Subcutaneous preadipocyte (primary cell): ENCODE measurements around the gene ZACN. TPM values are rescaled to one million over a fixed set of nuclear protein-coding genes. Genes with fewer than 3 reads are reported as not detected.

Experiments used
- small RNA-seq: library from RNA; depleted of rRNA; stranded (forward); fragments of <200 nt; gene quantifications from one replicate; pipeline ENCODE3, GENCODE V24; 2012
- total RNA-seq: library from RNA; depleted of rRNA; stranded (reverse); fragments of >200 nt; gene quantifications from 2 replicates; pipeline ENCODE4 v1.2.3, GENCODE V29; 2012

Gene ZACN
- total RNA-seq: not detected in 2 replicates

GRCh38 chr17:76078860-76079534 lies at the start of gene ZACN:
ZACN (plus strand) TSS chr17:76079182; CDS start chr17:76079265, 83 bp downstream.

GRCh38 chr17:76072148-76072858 lies 6.7 kb upstream of the ZACN start, which contains the start of gene SRP68:
SRP68 (minus strand) TSS chr17:76072517; CDS start chr17:76072491, 26 bp downstream.

GRCh38 chr17:76074390-76075363 lies 4.3 kb upstream of the ZACN start, which contains the start of gene GALR2:
GALR2 (plus strand) TSS chr17:76074781; CDS start chr17:76074884, 103 bp downstream.

GRCh38 chr17:76103274-76104139 lies 24.5 kb downstream of the ZACN start, which contains the start of gene EXOC7:
EXOC7 (minus strand) TSS chr17:76103787; CDS start chr17:76103692, 95 bp downstream.

Small RNAs within 50 kb of the gene (small RNA-seq; reads per million reads assigned to genes)
- not detected for gene MIR6868

Other genes with a start within 250 kb of the ZACN start
- gene UNC13D, start 234.8 kb upstream of the ZACN start, total RNA-seq: 0.20 and 0.37 TPM in 2 replicates
- 19.5 and 24.2 TPM in 2 replicates for gene WBP2, start 223.8 kb upstream of the ZACN start, total RNA-seq
- gene TRIM47, start 200.6 kb upstream of the ZACN start, total RNA-seq: 22.0 and 25.6 TPM in 2 replicates
- 14.7 and 21.9 TPM in 2 replicates for gene TRIM65, start 182.2 kb upstream of the ZACN start, total RNA-seq
- gene MRPL38, start 174.3 kb upstream of the ZACN start, total RNA-seq: 52.8 and 52.9 TPM in 2 replicates
- 9.2 and 12.3 TPM in 2 replicates for gene FBF1, start 138.1 kb upstream of the ZACN start, total RNA-seq
- gene ACOX1, start 100.0 kb upstream of the ZACN start, total RNA-seq: 42.6 and 62.8 TPM in 2 replicates
- 12.1 and 15.8 TPM in 2 replicates for gene TEN1, start 99.9 kb upstream of the ZACN start, total RNA-seq
- 0.37 and 0.98 TPM in 2 replicates for gene CDK3, start 78.3 kb upstream of the ZACN start, total RNA-seq
- not detected in 2 replicates for gene EVPL, start 51.9 kb upstream of the ZACN start, total RNA-seq
- gene SRP68, start 6.7 kb upstream of the ZACN start, total RNA-seq: 23.1 and 28.5 TPM in 2 replicates
- gene GALR2, start 4.4 kb upstream of the ZACN start, total RNA-seq: 0.37 TPM in 1 of 2 replicates, not detected in the other
- gene EXOC7, start 24.6 kb downstream of the ZACN start, total RNA-seq: 62.5 and 70.6 TPM in 2 replicates
- under 0.01 TPM in 1 of 2 replicates, not detected in the other for gene FOXJ1, start 62.1 kb downstream of the ZACN start, total RNA-seq
- gene RNF157, start 161.3 kb downstream of the ZACN start, total RNA-seq: 0.98 and 7.3 TPM in 2 replicates
- 6.6 and 7.2 TPM in 2 replicates for gene UBALD2, start 186.2 kb downstream of the ZACN start, total RNA-seq
- gene QRICH2, start 229.1 kb downstream of the ZACN start, total RNA-seq: 1.1 and 2.2 TPM in 2 replicates